Retina (tissue), 1 donor: Measurements from ENCODE around the gene PIH1D2.
"Not testable (repeated sequence)": the region's sequence is repeated elsewhere in the genome, so short reads cannot be mapped to it uniquely, and the experiment has no call there.

Experiments used
- DNase-seq: peaks from one replicate; pipeline ENCODE4 v3.0.0-alpha.2; 2016

Gene PIH1D2

GRCh38 chr11:112050721-112051120 is 23.1 kb downstream of the PIH1D2 start:
- DNase-seq, result no peak

GRCh38 chr11:112049777-112050176 is 24.0 kb downstream of the PIH1D2 start:
- DNase-seq, result no peak

GRCh38 chr11:112048256-112048655 is 25.6 kb downstream of the PIH1D2 start:
- not testable (repeated sequence) for DNase-seq

GRCh38 chr11:112046647-112047046 is 27.2 kb downstream of the PIH1D2 start:
- DNase-seq, result not testable (repeated sequence)

- DNase-seq, result no peak
These were observed 28.9 kb downstream of the PIH1D2 start for GRCh38 chr11:112044961-112045360.

- DNase-seq, result no peak
These were observed 30.9 kb downstream of the PIH1D2 start for GRCh38 chr11:112042961-112043304.

GRCh38 chr11:112042161-112042960 is 31.5 kb downstream of the PIH1D2 start:
- no peak for DNase-seq

GRCh38 chr11:112037527-112037926 is 36.3 kb downstream of the PIH1D2 start:
- no peak for DNase-seq

- DNase-seq, result no peak
These were observed 39.9 kb downstream of the PIH1D2 start for GRCh38 chr11:112033902-112034301.

- DNase-seq, result no peak
These were observed 44.4 kb downstream of the PIH1D2 start for GRCh38 chr11:112029460-112029859.

- not testable (repeated sequence) for DNase-seq
These were observed 46.9 kb downstream of the PIH1D2 start for GRCh38 chr11:112026784-112027410.

GRCh38 chr11:112025707-112026106 is 48.1 kb downstream of the PIH1D2 start:
- DNase-seq, result no peak

- DNase-seq, result peak; percentile 98
These were observed 48.8 kb downstream of the PIH1D2 start, which contains the start of gene DLAT for GRCh38 chr11:112024773-112025678. TSS of gene DLAT (plus strand) at chr11:112025408. CDS start at chr11:112025473, 65 bp downstream.

- no peak for DNase-seq
These were observed 49.5 kb downstream of the PIH1D2 start for GRCh38 chr11:112024178-112024772.

- DNase-seq, result no peak
These were observed 50.7 kb downstream of the PIH1D2 start for GRCh38 chr11:112023104-112023503.

- DNase-seq, result no peak
These were observed 54.8 kb downstream of the PIH1D2 start for GRCh38 chr11:112019066-112019465.
